Hematopoietic multipotent progenitor cell treated with erythropoietin and hydrocortisone succinate and interleukin-3 and kit ligand, for 17 days (in vitro differentiated cells): ENCODE data around the gene CYB5B.

ENCODE experiments used
- DNase-seq: peaks from one replicate; pipeline ENCODE4 v3.0.0-alpha.2; 2015; ENCODE audit warnings: low spot score

CYB5B gene

DNA sequence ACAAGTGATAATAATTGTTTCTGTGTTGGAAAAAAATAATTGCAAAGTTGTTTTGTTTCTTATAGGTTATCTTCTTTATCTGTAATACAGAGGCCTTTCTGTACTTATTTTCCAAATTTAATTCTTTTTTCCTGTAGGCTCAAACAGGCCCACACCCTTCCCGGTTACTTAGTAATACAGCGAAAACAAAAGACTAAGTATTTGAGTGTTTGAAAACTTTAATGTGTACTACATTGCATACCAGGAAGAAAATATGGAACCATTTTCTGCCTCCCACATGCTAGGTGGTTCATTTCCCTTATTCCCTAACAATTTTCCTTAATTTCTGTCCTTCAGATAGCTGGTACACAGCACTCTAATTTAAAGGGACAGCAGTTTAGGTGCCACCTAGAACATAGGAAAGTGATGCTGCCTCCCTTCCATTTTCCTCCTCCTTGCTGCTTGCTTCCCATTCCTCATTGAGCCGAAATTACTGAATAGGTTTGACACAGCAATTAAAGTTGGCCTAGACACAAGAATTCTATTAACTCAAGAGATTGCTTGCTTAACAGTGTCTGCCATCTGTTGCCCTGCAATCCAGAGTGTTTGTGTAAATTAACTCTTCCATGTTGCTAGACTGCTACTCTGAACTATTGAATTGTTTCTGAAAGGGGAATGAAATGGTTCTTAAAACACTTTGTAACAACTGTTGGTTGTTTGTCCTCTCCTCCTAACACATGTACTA is 24.2 kb downstream of the CYB5B start:
- no peak for DNase-seq

DNA sequence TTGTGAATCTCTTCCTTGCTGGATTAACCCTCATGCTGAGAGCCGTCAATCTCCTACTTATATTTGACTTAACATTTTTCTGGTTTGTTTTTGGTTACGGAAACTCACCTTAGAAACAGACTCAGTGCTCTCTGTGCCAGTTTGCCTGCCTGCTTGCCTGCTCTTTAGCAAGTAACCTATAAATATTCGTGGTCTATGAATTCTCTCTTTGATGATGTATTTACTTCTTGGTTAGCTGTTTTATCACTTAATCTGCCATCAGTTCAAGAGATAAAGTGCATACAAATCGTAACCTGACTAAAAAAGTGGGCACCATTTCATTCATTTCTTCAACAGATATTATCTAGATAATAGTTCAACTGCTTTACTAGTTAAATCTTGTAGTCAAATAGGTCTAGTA is 26.7 kb downstream of the CYB5B start:
- no peak for DNase-seq

DNA sequence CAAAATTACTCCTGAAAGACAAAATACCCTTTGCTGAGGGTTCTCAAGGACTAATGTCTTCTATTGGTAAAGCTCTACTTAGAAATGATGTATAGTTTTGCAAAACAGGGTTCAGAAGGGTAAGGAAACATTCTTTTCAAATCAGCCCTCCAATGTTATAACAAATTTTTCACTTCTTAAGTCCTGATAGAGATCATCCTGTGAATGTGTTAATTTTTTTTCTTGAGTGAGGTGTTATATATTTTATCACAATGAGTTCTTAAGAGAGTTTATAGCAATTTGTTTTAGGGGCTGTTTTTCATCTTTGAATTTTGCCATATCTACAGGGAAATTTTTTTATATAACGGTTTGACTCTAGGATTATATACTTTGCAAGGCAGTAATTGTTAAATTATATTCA is 29.5 kb downstream of the CYB5B start:
- no peak for DNase-seq

DNA sequence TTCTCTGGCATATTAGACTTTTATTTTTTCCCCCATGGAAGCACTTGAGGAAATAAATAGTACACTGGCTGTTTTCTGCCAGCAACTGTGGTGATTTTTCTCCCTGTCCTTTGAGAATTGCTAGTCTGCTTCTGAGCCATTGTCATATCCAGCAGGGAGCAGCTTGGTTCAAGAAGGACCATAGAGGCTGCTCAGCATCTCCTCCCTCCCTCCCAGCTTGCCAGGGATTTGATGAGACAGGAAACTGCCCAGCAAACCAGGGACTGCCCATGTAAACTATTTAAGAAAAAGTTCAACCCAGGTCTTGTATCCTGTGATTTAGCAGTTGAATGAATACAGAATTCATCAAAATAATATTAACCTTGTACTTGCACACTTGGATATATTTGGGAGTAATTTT is 39.5 kb downstream of the CYB5B start:
- no peak for DNase-seq

DNA sequence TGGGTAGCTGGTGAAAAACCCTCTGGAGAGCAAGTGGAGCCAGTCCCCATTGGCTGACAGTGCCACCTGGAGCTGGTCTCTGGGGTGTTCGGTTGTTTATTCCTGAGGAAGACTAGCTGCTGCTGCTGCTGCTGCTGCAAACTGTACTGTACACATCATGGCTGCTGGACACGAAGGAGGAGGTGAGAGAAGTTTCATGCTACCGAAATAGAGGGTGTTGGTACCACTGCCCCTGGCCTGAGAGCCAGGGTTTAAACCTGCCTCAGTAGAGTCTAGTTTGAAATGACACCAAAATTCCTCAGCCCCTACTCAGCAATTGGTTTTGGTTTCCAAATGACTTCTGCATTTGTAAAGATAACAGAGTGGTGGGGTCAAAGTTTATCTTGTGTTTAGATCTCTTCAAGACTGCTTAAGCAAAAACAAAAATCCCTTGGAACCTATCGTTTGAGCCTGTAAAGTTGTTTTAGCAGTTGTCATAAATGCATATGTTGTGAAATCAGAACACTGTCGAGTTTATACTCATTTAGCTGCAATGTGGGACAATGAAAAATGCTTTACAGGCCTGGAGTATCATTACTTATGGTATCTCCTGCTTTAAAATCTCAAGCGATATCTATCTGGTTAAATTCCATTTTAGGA is 40.8 kb downstream of the CYB5B start:
- DNase-seq, result peak; percentile 74

DNA sequence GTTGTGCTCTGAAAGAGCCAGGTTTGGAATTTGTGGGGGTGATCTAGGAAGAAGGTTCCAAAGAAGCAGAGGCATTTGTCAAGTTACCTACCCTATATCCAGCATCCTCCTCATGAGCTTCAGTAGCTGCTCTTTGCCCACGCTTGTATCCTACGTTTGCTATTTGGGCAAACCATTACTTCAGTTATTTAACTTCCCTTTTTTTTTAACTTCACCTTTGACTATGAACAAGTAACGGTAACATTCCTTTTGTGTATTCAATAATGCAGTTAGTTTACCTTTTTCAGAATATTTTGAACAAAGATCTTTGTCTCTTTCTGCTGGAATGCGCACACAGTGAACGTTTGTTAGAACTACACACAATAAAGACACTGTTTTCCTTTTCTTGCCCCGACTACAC is 41.5 kb downstream of the CYB5B start:
- DNase-seq, result no peak

DNA sequence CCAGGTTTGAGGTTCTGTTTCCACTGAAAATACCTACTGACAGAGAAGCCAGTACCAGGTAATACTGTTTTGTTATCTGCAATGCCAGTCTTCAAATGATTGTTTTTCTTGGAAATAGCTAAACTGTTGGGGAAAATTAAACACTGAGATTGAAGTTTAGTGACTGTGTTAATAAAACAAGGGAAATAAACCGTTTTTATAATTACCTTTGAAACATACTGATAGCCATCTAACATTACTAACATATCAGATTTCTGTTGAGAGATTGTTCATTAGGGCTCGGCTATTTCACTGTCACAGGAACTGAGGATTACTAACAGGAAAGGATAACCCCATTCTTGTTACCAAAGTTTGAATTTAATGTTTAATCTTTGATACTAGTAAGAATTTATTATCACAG is 42.1 kb downstream of the CYB5B start:
- DNase-seq, result no peak

DNA sequence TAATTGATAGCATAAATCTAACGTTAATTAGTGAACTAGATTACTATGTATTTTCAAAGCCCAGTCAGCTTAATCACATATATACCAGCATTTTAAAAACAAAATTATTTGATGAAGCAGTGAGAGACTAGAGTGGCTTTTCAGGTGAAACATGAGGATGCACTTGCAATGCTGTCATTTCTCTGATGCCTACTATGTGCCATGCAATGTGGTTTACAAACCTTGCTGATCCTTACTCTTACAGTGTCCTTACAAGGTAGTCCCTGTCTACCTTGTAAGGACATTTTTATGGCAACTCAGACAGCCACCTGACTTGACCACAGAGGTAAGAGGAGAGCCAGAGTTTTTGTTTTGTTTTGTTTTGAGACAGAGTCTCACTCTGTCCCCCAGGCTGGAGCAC is 42.7 kb downstream of the CYB5B start:
- no peak for DNase-seq

DNA sequence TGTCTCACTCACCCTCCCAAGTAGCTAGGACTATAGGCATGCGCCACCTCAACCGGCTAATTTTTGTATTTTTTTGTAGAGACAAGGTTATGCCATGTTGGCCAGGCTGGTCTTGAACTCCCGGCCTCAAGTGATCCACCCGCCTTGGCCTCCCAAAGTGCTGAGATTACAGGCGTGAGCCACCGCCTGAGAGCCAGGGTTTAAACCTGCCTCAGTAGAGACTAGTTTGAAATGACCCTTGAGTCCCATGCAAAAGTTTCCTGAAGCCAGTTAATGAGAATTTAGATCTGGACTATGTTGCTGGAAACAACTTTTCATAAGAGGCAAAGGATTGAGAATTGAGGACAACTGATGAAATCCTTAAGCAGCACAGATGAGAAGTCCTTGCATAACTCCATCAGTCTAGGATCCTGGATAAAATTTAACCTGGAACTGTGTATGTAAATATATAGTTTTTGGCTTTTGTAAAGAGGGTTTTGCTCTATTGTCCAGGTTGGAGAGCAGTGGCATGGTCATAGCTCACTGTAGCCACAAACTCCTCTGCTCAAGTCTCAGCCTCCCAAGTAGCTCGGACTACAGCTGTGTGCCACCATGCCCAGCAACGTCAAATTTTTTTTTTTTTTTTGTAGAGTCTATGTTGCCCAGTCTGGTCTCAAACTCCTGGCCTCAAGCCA is 43.2 kb downstream of the CYB5B start:
- no peak for DNase-seq

DNA sequence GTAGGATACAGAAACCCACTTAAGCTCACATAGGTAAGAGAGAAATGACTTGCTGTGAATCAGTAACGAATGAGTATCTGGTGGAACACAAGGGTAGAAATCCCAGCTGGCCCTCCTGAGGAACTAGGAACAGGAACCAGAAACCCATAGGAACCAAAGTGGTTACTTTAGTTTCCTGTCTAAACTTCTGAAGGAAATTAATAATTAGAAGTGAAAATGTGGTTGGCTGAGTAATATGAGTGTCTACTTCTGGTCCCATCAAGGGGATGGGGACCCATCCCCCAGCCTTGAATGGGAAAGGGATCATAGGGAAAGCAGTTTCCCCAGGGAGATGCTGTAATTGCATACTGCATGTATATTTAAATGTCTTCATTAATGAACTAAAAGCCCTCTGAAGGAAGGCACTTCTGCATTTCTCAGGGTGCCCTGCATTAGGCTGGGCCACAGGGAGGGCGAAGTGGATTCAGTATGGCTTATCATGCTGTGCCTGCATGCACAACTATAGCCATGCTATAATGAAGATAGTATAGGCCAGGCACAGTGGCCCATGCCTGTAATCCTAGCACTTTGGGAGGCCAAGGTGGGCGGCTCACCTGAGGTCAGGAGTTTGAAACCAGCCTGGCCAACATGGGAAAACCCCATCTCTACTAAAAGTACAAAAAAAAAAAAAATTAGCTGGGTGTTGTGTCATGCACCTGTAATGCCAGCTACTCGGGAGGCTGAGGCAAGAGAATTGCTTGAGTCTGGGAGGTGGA is 45.6 kb downstream of the CYB5B start:
- no peak for DNase-seq

DNA sequence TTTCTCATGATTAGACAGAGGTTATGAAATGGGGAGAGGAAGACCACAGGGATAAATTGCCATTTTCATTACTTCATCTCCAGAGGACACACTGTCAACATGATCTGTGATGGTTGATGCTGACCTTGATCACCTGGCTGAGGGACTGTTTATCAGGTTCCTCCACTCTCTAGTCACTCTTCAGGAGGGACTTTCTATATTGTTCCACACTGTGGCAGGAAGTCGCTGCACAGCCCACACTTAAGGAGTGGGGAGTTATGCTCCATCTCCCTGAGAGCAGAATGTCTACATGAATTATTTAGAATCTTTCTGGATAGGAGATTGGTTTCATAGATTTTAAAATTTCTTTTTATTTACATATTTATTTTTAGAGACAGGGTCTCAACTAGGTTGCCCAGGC is 46.7 kb downstream of the CYB5B start:
- no peak for DNase-seq

DNA sequence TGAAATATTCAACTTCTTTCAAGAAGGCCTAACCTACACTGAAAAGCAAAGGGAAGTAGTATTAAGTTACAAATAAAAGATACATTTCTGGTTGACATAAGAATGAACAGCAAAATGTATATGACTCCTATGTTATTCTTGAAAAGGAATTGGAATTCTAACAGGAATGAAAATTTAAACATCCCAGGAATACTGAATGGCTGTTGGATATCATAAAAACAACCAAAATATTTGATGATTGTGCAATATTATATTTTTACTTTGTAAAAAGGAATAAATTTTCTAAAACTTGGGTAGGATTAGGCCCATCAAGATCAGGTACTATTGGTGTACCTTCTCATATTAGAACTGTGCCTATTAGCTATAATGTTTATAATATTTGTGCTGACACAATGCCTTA is 50.0 kb downstream of the CYB5B start:
- no peak for DNase-seq

DNA sequence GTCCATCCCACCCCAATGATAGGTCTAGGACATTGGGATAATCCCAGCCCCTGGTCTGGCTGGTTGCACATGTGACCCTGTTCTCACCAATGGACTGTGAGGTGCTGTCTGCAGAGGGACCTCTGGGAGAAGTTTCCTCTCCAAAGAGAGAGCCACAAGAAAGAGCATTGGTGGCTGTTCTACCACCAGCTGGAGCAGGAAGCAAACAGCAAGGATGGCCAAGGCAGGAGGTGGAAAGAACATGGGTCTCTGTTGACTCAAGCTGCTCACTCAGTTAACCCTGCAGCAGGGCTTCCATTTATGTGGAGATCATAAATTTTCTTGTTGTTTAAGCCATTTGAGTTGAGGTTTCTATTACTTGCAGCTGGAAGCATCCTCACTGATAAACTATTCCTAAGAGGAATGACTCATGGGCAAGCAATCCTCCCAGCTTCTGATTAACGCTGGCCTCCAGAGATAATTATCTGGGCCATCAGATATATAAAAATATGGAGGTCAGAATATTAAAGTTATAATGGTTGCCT is 52.6 kb downstream of the CYB5B start:
- no peak for DNase-seq

DNA sequence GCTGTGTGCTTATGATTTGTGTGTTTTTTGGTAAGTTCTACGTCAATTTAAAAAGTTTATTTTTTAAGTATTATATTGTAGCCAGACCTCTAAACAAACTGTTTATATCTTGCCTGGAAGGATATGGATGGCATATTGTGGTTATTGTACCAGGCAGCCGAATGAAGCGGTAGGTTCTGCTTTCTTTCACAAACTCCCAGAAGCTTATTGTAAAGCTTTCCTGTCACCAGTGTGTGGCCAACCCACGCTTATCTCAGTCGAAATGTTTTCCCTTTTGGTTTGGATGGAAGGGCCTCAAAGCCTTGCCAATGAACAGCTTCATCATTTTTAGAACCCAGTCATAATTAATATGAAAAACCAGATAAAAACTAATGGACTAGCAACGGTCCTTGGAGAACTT is 53.1 kb downstream of the CYB5B start:
- no peak for DNase-seq

DNA sequence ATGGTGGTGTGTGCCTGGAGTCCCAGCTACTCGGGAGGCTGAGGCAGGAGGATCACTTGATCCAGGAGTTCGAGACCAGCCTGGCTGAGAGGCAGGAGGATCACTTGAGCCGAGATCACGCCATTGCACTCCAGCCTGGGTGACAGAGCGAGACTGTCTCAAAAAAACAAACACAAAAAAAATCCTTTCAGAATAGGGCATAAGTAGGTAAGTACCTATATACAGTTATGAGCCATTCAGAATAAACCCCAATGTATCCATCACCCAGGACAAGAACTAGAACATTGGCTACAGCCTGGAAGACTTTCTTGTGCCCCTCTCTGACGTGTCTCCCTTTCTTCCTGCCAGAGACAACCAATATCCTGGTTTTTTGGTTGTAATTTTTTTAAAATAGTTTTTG is 54.3 kb downstream of the CYB5B start:
- no peak for DNase-seq

DNA sequence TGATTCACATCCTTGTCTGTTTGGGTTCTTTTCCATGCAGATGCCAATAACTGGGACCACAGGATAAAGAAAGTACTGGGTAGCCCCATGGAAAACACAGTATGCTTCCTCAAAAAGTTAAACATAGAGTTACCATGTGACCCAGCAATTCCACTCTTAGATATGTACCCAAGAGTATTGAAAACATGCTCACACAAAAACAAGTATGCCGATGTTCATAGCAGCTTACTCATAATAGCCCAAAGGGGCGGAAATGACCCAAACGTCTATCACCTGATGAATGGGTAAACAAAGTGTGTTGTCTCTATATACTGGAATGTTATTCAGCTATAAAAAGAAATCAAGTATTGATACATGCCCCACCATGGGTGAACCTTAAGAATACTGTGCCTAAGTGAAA is 55.4 kb downstream of the CYB5B start:
- DNase-seq, result no peak

DNA sequence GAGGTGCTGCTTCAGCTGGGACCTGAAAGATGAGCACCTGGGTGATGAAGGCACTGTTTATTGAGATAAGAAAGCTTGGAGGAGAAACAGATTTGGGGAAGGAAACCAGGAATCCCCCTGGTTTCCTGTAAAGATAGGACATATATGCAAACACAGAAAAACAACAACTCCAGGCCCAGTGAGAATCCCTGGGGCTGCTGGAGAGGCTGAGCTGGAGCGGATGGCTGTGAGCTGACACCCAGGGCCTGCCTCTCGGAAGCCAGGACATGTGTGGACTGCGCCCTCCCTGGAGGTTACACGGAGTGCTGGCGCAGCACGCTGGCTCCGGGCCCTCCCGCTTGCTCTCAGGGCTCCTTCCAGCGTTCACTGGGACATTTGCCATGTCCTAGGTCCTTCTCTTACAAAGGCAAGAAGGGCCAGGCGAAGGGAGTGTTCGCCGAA is 57.5 kb downstream of the CYB5B start:
- no peak for DNase-seq

DNA sequence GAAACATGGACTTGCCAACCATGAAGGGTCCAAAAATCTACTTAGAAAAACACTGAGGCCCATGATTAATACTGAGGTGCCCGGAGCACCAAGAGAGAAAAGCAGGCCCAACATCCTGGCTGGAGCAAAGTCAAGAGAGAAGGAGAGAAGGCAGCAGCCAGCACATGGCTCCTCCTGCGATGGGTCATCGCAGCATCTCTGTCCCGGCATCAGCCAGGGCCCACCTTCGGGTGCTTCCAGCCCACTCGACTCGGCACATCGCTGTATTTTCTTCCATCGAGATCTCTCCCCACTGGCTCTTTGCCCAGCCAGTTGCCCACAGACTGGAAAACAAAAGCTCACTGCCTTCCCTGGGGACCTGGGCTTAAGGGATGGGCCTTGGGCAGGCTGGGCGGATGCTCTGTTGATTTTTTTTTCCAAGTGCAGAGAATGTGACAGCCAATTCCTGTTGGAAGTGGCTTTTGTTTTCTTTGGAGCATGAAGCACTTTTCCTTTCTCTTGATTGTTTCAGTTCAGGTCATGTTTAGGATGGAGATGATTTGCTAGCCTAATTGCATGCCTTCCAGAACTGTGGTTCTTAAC is 58.1 kb downstream of the CYB5B start:
- no peak for DNase-seq

DNA sequence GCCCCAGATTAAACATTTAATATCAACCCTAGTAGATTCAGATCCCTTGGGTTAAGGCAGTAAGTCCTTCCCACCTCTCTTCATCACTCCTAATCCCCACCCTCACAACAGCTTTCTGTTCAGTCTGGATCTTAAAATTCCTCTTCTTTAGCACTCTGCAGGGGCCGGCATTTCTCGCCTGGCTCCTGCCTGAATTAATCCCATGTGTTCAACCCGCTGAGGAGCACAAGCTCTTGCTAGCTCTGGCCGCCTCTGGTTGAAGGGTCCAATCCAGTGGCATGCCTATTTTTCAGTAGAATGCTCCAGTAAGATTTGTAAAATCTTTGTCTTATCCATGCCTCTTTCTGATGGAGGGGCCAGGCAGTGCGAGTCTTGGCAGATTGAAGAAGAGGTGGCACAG is 59.2 kb downstream of the CYB5B start:
- DNase-seq, result no peak

DNA sequence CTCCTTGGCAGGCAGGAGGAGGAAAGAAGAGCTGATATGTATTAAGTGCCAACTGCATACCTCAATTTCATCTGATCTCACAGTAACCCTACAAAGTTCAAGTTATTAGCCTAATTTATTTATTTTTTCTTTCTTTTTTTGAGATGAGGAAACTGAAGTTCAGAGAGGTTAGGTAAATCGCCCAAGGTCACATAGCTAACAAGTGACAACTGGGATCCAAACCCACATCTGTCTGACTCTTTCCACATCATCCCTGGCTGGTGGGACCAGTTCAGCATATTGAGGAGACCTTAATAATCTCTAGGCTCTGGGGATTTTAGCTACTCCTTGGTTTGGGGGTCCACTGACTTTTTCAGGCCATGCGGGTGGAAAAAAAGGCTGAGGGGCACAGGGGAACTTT is 60.9 kb downstream of the CYB5B start:
- no peak for DNase-seq

DNA sequence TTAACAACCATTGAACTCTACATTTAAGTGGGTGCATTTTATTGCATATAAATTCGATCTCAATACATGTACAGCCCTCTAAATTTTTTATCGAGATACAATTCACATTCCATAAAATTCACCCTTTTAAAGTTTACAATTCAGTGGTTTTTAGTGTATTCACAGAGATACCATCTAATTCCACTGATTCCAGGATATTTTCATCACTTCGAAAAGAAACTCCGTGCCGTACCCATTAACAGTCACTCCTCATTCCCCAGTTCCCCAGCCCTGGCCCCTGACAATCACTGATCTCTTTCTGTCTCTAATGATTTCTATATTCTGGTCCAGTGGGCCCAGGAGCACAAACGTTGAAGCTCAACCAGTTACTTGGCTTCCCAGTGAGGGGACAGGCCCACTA is 61.4 kb downstream of the CYB5B start:
- no peak for DNase-seq

DNA sequence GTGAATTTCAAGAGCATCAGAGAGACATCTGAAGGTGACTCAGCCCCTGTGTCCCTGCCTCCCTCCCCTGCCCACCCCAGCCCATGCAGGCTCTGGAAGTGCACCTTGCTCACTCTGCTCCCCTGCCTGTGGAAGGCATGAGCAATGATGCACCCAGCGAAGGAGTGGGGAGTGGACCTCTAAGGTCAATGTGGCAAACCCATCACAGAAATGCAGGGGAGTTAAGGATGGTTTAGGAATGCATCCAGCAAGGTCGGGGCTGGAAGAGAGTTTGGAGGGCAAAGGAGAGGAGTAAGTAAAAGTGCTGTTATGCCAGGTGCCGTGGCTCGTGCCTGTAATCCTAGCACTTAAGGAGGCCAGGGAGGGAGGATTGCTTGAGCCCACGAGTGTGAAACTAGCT is 61.9 kb downstream of the CYB5B start:
- DNase-seq, result no peak
